ENCODE results near the gene UBE3D.

Gene UBE3D

DNA sequence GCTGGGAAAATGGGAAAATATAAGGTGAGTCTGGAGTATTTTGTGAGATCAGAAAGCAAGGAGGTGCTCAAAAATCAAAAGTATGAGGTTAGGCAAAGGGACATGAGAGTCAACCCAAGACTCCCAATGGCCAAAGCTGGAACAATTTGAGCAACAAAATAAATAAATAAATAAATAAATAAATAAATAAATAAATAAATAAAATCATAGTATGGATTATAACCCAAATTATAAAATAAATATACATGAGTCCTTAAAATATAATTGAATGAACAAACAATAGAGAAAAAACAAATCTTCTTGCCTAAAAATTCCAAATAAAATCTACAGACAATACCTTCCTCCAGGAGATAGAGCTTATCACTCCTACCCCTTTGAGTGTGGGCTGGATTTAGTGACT lies 69.5 kb downstream of the UBE3D start:
- TF ChIP-seq REST (IDR thresholded peaks at IDR 0.05; ENCODE audit: insufficient replicate concordance, low read depth) (no peak), POLR2AphosphoS5 (IDR thresholded peaks at IDR 0.05; ENCODE audit: low read depth) (no peak), GABPA (IDR thresholded peaks at IDR 0.05; ENCODE audit: low read depth) (no peak), CTCF (IDR thresholded peaks at IDR 0.05; ENCODE audit: insufficient read depth, low read length) (no peak), SPI1 (IDR thresholded peaks at IDR 0.05; ENCODE audit: borderline replicate concordance, low read depth) (no peak)
- Histone ChIP-seq H3K27ac (replicated peaks) (no peak overlapping the region), H3K4me3 (replicated peaks; ENCODE audit: insufficient read depth, low read length) (no peak overlapping the region), H3K27me3 (ENCODE audit: insufficient read depth, poor library complexity, severe bottlenecking) (no peaks in the 10 kb centered on the region)
- DNase-seq (ENCODE audit: low read depth in 1 of 2, low spot score in 1 of 2): no peak

DNA sequence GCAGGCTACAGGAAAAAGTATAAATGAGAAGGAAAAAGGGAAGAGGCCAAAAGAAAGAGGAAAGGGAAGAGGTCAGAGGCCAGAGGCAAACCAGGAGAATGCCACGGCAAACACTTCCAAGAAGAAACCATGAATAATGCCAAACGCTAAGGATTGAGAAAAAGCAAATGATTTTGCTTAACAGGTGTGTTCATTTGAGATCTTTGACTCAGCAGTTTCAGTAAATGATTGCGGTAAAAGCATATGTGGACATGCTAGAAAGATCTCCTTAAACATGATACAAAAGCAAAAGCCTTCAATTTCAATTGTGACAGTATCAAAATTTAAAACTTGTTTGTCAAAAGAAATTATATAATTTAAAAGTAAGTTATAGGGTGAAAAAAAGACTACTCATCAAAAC lies 70.6 kb downstream of the UBE3D start:
- TF ChIP-seq REST (IDR thresholded peaks at IDR 0.05; ENCODE audit: insufficient replicate concordance, low read depth) (no peak), SPI1 (IDR thresholded peaks at IDR 0.05; ENCODE audit: borderline replicate concordance, low read depth) (no peak), GABPA (IDR thresholded peaks at IDR 0.05; ENCODE audit: low read depth) (no peak), POLR2AphosphoS5 (IDR thresholded peaks at IDR 0.05; ENCODE audit: low read depth) (no peak), CTCF (IDR thresholded peaks at IDR 0.05; ENCODE audit: insufficient read depth, low read length) (no peak)
- no peak overlapping the region for H3K27ac ChIP-seq (replicated peaks)
- no peak overlapping the region for H3K4me3 ChIP-seq (replicated peaks; ENCODE audit: insufficient read depth, low read length)
- no peak for DNase-seq (ENCODE audit: low read depth in 1 of 2, low spot score in 1 of 2)
- H3K27me3 ChIP-seq (ENCODE audit: insufficient read depth, poor library complexity, severe bottlenecking): no peaks in the 10 kb centered on the region

GRCh38 chr6:82989736-82990290 lies 75.8 kb downstream of the UBE3D start:
- Histone ChIP-seq H3K27ac (replicated peaks) (no peak overlapping the region), H3K4me3 (replicated peaks; ENCODE audit: insufficient read depth, low read length) (no peak overlapping the region), H3K27me3 (ENCODE audit: insufficient read depth, poor library complexity, severe bottlenecking) (no peaks in the 10 kb centered on the region)
- no peak for TF ChIP-seq GABPA (IDR thresholded peaks at IDR 0.05; ENCODE audit: low read depth)
- TF ChIP-seq REST (IDR thresholded peaks at IDR 0.05; ENCODE audit: insufficient replicate concordance, low read depth): no peak
- TF ChIP-seq POLR2AphosphoS5 (IDR thresholded peaks at IDR 0.05; ENCODE audit: low read depth): no peak
- no peak for TF ChIP-seq SPI1 (IDR thresholded peaks at IDR 0.05; ENCODE audit: borderline replicate concordance, low read depth)
- no peak for TF ChIP-seq CTCF (IDR thresholded peaks at IDR 0.05; ENCODE audit: insufficient read depth, low read length)
- no peak for DNase-seq (ENCODE audit: low read depth in 1 of 2, low spot score in 1 of 2)
